ENCODE results near the gene CCDC9.
A peak's percentile ranks its signal among the peaks of the same experiment; 100 is the strongest.

Gene CCDC9

DNA sequence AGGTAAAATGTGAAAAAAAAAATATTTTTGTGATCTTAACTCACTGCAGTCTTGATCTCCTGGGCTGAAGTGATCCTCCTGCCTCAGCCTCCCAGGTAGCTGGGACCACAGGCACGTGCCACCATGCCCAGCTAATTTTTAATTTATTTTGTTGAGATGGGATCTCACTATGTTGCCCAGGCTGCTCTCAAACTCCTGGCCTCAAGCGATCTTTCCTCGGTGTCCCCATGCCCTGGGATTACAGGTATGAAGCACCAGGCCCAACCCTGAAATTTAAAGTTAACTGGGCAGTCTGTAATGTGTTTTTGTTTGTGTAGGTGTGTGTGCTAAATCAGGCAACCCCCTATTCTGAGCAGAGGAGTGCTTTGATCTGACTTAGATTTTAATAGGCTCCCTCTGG, 50.0 kb downstream of the CCDC9 start:
- TF ChIP-seq NFIC (IDR thresholded peaks at IDR 0.05) (no peak), TAF1 (IDR thresholded peaks at IDR 0.05; ENCODE audit: low read depth) (no peak), EGR1 (IDR thresholded peaks at IDR 0.05) (no peak), CEBPB (IDR thresholded peaks at IDR 0.05) (no peak)
- TF ChIP-seq, protein P1, sequence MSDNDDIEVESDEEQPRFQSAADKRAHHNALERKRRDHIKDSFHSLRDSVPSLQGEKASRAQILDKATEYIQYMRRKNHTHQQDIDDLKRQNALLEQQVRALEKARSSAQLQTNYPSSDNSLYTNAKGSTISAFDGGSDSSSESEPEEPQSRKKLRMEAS (IDR thresholded peaks at IDR 0.05), result no peak

DNA sequence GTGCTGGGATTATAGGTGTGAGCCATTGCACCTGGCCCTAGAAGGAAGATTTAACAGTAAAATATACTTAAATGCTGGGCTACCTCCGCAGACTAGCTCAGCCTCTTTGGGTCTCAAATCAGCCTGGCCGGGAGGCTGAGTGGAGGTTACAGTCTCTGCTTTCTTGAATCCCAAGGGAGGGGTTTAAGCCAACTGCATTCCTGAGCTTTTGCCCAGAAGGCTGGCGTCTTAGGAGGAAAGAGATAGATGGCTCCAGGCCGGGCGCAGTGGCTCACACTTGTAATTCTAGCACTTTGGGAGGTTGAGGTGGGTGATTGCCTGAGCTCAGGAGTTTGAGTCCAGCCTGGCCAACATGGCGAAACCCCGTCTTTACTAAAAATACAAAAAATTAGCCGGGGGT, 52.7 kb downstream of the CCDC9 start:
- no peak for TF ChIP-seq CREB1 (IDR thresholded peaks at IDR 0.05; ENCODE audit: low read depth)
- TF ChIP-seq EGR1 (IDR thresholded peaks at IDR 0.05), result no peak
- TF ChIP-seq TCF12 (IDR thresholded peaks at IDR 0.05; ENCODE audit: low read depth), result no peak
- TF ChIP-seq TAF1 (IDR thresholded peaks at IDR 0.05; ENCODE audit: low read depth), result no peak
- TF ChIP-seq RAD21 (IDR thresholded peaks at IDR 0.05; ENCODE audit: low read depth), result no peak
- no peak for TF ChIP-seq YY1 (IDR thresholded peaks at IDR 0.05; ENCODE audit: low read depth)

DNA sequence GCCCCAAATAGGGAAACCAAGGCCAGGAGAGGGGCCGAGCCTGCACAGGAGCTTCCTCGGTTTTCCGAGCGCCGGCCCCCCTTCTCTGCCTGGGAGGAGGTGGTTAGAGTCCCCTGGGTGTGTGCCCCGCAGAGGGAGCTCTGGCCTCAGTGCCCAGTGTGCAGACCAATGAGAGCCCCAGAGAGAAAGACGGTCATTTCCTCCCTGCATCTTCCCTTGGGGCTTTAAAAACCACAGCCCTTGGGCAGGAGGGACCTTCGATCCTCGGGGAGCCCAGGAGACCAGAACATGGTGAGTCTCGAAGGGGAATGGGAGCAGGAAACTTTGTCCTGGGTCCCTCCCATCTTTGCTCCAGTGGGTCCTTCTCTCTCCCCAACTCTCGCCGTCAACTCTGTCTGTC, 53.3 kb downstream of the CCDC9 start, which contains the start of gene C5AR1:
TSS of gene C5AR1 (plus strand) at position 254 of the 400 bp plus-strand sequence. CDS start at position 289, 35 bp downstream.
- TF ChIP-seq TCF12 (IDR thresholded peaks at IDR 0.05; ENCODE audit: low read depth), result no peak

DNA sequence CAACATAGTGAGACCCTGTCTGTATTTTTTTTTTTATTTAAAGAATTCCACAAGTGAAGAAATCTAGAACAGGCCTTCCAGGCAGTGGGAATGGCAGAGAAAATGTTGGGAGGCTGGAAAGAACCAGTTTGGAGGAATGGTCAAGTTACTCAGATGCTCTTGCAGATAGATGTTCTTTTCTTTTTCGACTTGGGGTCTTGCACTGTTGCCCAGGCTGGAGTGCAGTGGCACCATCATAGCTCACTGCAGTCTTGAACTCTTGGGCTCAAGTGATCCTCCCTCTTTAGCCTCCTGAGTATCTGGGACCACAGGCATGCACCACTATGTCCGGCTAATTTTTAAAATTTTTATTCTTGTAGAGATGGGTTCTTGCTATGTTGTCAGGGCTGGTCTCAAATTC, 54.0 kb downstream of the CCDC9 start:
- TF ChIP-seq EGR1 (IDR thresholded peaks at IDR 0.05) (no peak), TAF1 (IDR thresholded peaks at IDR 0.05; ENCODE audit: low read depth) (no peak), EP300 (IDR thresholded peaks at IDR 0.05; ENCODE audit: borderline replicate concordance) (no peak), TEAD4 (IDR thresholded peaks at IDR 0.05) (no peak), RAD21 (IDR thresholded peaks at IDR 0.05; ENCODE audit: low read depth) (no peak), NFIC (IDR thresholded peaks at IDR 0.05) (no peak), TCF12 (IDR thresholded peaks at IDR 0.05; ENCODE audit: low read depth) (no peak), ZBTB7A (IDR thresholded peaks at IDR 0.05; ENCODE audit: low read depth) (no peak), YY1 (IDR thresholded peaks at IDR 0.05; ENCODE audit: low read depth) (no peak), FOXM1 (IDR thresholded peaks at IDR 0.05; ENCODE audit: borderline replicate concordance, low read depth) (no peak), CEBPB (IDR thresholded peaks at IDR 0.05) (no peak)
- TF ChIP-seq, protein P1 (IDR thresholded peaks at IDR 0.05), result no peak
- TF ChIP-seq, protein P2, sequence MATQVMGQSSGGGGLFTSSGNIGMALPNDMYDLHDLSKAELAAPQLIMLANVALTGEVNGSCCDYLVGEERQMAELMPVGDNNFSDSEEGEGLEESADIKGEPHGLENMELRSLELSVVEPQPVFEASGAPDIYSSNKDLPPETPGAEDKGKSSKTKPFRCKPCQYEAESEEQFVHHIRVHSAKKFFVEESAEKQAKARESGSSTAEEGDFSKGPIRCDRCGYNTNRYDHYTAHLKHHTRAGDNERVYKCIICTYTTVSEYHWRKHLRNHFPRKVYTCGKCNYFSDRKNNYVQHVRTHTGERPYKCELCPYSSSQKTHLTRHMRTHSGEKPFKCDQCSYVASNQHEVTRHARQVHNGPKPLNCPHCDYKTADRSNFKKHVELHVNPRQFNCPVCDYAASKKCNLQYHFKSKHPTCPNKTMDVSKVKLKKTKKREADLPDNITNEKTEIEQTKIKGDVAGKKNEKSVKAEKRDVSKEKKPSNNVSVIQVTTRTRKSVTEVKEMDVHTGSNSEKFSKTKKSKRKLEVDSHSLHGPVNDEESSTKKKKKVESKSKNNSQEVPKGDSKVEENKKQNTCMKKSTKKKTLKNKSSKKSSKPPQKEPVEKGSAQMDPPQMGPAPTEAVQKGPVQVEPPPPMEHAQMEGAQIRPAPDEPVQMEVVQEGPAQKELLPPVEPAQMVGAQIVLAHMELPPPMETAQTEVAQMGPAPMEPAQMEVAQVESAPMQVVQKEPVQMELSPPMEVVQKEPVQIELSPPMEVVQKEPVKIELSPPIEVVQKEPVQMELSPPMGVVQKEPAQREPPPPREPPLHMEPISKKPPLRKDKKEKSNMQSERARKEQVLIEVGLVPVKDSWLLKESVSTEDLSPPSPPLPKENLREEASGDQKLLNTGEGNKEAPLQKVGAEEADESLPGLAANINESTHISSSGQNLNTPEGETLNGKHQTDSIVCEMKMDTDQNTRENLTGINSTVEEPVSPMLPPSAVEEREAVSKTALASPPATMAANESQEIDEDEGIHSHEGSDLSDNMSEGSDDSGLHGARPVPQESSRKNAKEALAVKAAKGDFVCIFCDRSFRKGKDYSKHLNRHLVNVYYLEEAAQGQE (IDR thresholded peaks at IDR 0.05; ENCODE audit: low read depth), result no peak

DNA sequence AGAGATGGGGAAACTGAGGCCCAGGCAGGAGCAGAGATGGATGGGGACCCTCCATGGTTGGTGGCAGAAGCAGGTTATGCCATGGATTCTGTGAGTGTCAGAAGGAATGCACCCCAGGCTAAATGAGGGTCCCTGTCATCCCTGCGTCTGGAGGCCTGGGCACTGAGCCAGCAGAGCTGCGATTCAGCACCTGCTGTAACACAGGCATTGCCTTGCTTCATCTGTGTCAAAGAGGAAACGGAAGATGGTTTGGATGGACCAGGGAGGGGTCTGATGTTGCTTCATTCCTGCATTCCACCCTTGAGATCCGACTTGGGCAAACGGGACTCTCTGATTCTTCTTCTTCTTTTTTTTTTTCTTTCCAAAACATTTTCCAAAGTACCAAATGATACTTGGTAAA, 54.5 kb downstream of the CCDC9 start:
- no peak for TF ChIP-seq TAF1 (IDR thresholded peaks at IDR 0.05; ENCODE audit: low read depth)
- no peak for TF ChIP-seq TEAD4 (IDR thresholded peaks at IDR 0.05)
- 0 out of 2 replicates have a peak, but pooled peaks have one; percentile 35 for TF ChIP-seq NFIC (IDR thresholded peaks at IDR 0.05)
- TF ChIP-seq YY1 (IDR thresholded peaks at IDR 0.05; ENCODE audit: low read depth), result no peak
- TF ChIP-seq, protein P2 (IDR thresholded peaks at IDR 0.05; ENCODE audit: low read depth), result no peak
- TF ChIP-seq CEBPB (IDR thresholded peaks at IDR 0.05), result no peak
- no peak for TF ChIP-seq ZBTB7A (IDR thresholded peaks at IDR 0.05; ENCODE audit: low read depth)
- TF ChIP-seq, protein P3, sequence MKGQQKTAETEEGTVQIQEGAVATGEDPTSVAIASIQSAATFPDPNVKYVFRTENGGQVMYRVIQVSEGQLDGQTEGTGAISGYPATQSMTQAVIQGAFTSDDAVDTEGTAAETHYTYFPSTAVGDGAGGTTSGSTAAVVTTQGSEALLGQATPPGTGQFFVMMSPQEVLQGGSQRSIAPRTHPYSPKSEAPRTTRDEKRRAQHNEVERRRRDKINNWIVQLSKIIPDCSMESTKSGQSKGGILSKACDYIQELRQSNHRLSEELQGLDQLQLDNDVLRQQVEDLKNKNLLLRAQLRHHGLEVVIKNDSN (IDR thresholded peaks at IDR 0.05), result no peak
- TF ChIP-seq EP300 (IDR thresholded peaks at IDR 0.05; ENCODE audit: borderline replicate concordance), result no peak

DNA sequence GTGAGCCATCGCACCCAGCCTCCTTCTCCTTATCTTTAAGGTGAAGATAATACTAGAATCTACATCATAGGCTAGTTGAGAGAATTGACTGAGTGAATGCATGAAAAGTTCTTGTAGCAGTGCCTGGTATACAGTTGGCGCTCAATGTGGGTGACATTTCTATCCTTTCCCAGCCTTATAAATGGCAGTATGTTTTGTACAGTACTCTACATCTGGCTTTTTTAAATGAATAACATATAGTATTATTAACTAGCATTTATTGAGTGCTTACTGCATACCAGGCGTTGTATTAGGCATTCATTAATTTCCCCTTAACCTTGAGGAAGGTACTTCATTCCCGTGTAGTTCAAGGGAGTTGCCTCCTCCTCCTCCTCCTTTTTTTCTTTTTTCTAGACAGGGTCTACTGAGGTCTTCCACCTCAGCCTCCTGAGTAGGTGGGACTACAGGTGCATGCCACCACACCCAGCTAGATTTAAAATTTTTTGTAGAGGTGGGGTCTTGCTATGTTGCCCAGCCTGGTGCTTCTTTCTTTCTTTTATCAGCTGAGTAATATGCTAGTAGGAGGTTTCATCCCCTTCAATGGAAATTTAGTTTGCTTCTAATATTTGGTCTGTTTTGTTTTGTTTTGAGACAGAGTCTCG, 56.2 kb downstream of the CCDC9 start:
- TF ChIP-seq TCF12 (IDR thresholded peaks at IDR 0.05; ENCODE audit: low read depth), result no peak
- TF ChIP-seq, protein P2 (IDR thresholded peaks at IDR 0.05; ENCODE audit: low read depth), result no peak
- TF ChIP-seq TAF1 (IDR thresholded peaks at IDR 0.05; ENCODE audit: low read depth), result no peak
- TF ChIP-seq YY1 (IDR thresholded peaks at IDR 0.05; ENCODE audit: low read depth), result no peak
- TF ChIP-seq, protein P1 (IDR thresholded peaks at IDR 0.05), result no peak
- TF ChIP-seq NFIC (IDR thresholded peaks at IDR 0.05), result no peak
- no peak for TF ChIP-seq RAD21 (IDR thresholded peaks at IDR 0.05; ENCODE audit: low read depth)
- no peak for TF ChIP-seq CEBPB (IDR thresholded peaks at IDR 0.05)
- TF ChIP-seq TEAD4 (IDR thresholded peaks at IDR 0.05), result no peak
